Osteoblast (primary cell): ENCODE results near the gene HSPH1. TPM values are rescaled to one million over a fixed set of nuclear protein-coding genes. Genes with fewer than 3 reads are reported as not detected.

Experiments used
- DNase-seq: peaks from one replicate; pipeline ENCODE4 v3.0.0; 2011; ENCODE audit warnings: low spot score, mixed read lengths; ENCODE audit not compliant: insufficient read length; ENCODE audit errors: missing footprints
- H2AFZ ChIP-seq: 2 replicates; pipeline ENCODE4 v1.6.0; 2011; ENCODE audit warnings: mild to moderate bottlenecking, low read length
- H3K27ac ChIP-seq: 2 replicates; pipeline ENCODE4 v1.5.1; 2011; ENCODE audit warnings: mild to moderate bottlenecking, low read depth, low read length, moderate library complexity
- H3K27me3 ChIP-seq: 2 replicates; pipeline ENCODE4 v1.6.0; 2012; ENCODE audit warnings: mild to moderate bottlenecking, control low read depth, inconsistent platforms, low read length, moderate library complexity; ENCODE audit not compliant: insufficient read depth
- H3K36me3 ChIP-seq: 2 replicates; pipeline ENCODE4 v1.5.1; 2011; ENCODE audit warnings: mild to moderate bottlenecking, low read length, control low read depth, moderate library complexity; ENCODE audit not compliant: insufficient read depth
- H3K4me1 ChIP-seq: 2 replicates; pipeline ENCODE4 v1.5.1; 2011; ENCODE audit warnings: mild to moderate bottlenecking, low read length, control low read depth, moderate library complexity; ENCODE audit not compliant: insufficient read depth
- H3K4me2 ChIP-seq: 2 replicates; pipeline ENCODE4 v1.6.0; 2011; ENCODE audit warnings: mild to moderate bottlenecking, low read length; ENCODE audit not compliant: insufficient read depth
- H3K4me3 ChIP-seq: fragments of 200-600 bp; sonication (generic); 3 replicates; pipeline ENCODE4 v1.5.1; 2012; ENCODE audit warnings: mild to moderate bottlenecking, low read length, inconsistent platforms; ENCODE audit not compliant: insufficient read depth
- H3K79me2 ChIP-seq: 2 replicates; pipeline ENCODE4 v1.6.0; 2012; ENCODE audit warnings: mild to moderate bottlenecking, low read length, control low read depth, inconsistent platforms; ENCODE audit not compliant: insufficient read depth
- H3K9me3 ChIP-seq: 2 replicates; pipeline ENCODE4 v1.5.1; 2011; ENCODE audit warnings: low read depth, low read length, control low read depth
- H4K20me1 ChIP-seq: 2 replicates; pipeline ENCODE4 v1.6.0; 2012; ENCODE audit warnings: mild to moderate bottlenecking, low read length, control low read depth; ENCODE audit not compliant: insufficient read depth
- total RNA-seq: library from RNA; depleted of rRNA; stranded (reverse); fragments of >200 nt; gene quantifications from 2 replicates; pipeline ENCODE4 v1.2.3, GENCODE V29; 2012
- TF ChIP-seq, protein P1 (sequence below): IDR thresholded peaks from 2 replicates; pipeline ENCODE4 v1.5.1; 2011; ENCODE audit warnings: mild to moderate bottlenecking, low read depth, low read length, moderate library complexity; ENCODE audit errors: extremely low read depth

Gene HSPH1
- 35.5 and 43.3 TPM in 2 replicates for total RNA-seq

DNA sequence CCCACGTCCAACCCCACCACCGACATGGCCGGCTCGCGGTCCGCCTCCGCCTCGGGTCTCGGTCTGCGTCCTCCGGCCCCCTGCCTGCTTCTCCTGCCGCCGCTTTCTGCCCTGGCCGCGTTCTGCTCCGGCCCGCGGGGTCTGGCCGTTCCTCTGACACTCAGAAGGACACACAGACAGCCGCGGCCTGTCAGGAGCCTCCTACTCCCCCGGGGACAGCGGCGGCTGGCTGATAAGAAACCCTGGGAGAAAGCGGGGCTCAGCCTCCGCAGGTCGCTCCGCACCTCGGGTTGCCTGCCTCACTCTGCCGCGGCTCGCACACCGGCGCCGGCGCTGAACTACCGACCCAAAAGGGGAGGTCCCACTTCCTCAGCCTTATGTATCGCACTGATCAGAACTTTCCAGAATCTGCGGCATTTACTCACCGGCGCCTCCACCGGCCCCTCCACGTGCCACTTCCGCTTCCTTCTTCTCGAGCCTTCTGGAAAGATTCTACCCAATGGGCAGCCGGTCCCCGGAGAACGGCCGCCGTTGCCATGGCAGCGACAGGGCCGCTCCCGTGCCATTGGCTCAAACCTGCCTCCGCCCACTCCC lies at the start of gene HSPH1:
Gene HSPH1 (minus strand): TSS at position 348 of the 594 bp plus-strand sequence. CDS start 322 bp downstream, at position 26.
- Histone ChIP-seq H3K79me2 (peaks cover 44% of the 10 kb centered on the region), H3K27ac (peak within 1 kb of the TSS; percentile 96), H3K4me3 (peak within 1 kb of the TSS; percentile 95), H3K27me3 (no peaks in the 10 kb centered on the region), H3K4me2 (peak within 1 kb of the TSS; percentile 93), H3K9me3 (no peaks in the 10 kb centered on the region), H2AFZ (peak within 1 kb of the TSS; percentile 97), H3K36me3 (peaks cover 13% of the 10 kb centered on the region), H3K4me1 (peaks cover 20% of the 10 kb centered on the region), H4K20me1 (peaks cover 14% of the 10 kb centered on the region)
- TF ChIP-seq, protein P1, sequence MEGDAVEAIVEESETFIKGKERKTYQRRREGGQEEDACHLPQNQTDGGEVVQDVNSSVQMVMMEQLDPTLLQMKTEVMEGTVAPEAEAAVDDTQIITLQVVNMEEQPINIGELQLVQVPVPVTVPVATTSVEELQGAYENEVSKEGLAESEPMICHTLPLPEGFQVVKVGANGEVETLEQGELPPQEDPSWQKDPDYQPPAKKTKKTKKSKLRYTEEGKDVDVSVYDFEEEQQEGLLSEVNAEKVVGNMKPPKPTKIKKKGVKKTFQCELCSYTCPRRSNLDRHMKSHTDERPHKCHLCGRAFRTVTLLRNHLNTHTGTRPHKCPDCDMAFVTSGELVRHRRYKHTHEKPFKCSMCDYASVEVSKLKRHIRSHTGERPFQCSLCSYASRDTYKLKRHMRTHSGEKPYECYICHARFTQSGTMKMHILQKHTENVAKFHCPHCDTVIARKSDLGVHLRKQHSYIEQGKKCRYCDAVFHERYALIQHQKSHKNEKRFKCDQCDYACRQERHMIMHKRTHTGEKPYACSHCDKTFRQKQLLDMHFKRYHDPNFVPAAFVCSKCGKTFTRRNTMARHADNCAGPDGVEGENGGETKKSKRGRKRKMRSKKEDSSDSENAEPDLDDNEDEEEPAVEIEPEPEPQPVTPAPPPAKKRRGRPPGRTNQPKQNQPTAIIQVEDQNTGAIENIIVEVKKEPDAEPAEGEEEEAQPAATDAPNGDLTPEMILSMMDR: peak; percentile 20
- peak; percentile 96 for DNase-seq

DNA sequence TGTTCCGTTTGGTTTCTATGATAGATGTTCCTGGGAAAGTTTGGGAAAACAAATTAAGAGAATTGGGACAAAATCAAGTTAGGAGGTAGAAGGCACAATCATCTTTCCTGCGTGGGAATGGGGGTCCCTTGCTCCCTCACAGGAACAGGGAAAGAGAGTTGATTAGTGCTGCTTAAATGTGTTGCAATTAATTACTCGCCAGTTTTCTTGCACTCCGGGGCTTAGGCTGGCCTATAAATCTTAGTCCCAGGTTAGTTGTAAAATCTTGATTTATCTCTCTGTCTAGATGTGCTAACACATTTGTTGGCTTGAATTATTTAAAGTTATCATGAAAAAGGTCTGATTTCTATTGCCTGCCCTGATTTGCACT lies 48.1 kb upstream of the HSPH1 start:
- H3K9me3 ChIP-seq: no peaks in the 10 kb centered on the region

DNA sequence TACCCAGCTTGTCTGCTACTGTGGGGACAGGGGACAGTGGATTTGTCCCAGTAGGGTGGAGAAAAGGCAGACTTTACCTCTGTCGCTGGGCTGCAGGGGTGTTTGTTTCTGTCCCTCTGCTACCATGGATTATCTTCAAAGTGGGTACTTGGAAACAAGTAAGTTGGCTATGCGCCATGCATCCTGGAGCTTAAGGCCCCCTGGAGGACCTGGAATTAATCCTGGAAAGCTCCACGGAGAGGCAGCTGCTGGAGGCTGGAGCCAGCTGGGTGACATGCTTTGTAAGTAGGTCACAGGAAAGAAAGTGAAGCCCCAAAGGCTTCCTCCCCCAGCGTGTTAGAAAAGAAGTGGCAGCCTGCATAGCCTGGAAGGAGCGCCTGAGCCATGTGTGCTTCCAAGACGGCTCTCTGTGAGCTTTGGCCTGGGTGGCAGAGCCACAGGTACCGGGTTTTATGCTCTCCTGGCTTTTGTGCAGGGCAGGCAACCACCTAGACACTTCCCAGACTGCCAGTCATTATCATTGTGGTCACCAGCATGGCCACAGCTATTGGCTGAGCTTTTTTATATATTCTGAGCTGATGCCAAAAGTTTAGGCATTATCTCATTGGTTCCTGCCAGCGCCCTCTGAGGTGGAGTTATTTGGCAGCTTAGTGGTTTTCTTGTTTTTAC lies 47.6 kb upstream of the HSPH1 start:
- Histone ChIP-seq H3K79me2 (peaks cover 50% of the 10 kb centered on the region), H3K4me1 (peaks cover 32% of the 10 kb centered on the region), H3K9me3 (no peaks in the 10 kb centered on the region), H3K27ac (no peak overlapping the region), H3K4me2 (peak overlapping the region; percentile 37), H3K36me3 (no peaks in the 10 kb centered on the region), H4K20me1 (peaks cover under 1% of the 10 kb centered on the region), H3K4me3 (no peak overlapping the region), H2AFZ (no peak overlapping the region), H3K27me3 (no peaks in the 10 kb centered on the region)
- DNase-seq: peak; percentile 95
- TF ChIP-seq, protein P1: no peak

More for the DNA sequence above, 48.1 kb upstream of the HSPH1 start:
- DNase-seq: peak; percentile 69
- Histone ChIP-seq H3K27me3 (no peaks in the 10 kb centered on the region), H2AFZ (no peak overlapping the region), H3K4me2 (peak overlapping the region; percentile 37), H3K4me3 (no peak overlapping the region), H3K79me2 (peaks cover 48% of the 10 kb centered on the region), H4K20me1 (no peaks in the 10 kb centered on the region), H3K36me3 (no peaks in the 10 kb centered on the region), H3K4me1 (peaks cover 29% of the 10 kb centered on the region), H3K27ac (peak overlapping the region; percentile 1)
- TF ChIP-seq, protein P1: no peak

DNA sequence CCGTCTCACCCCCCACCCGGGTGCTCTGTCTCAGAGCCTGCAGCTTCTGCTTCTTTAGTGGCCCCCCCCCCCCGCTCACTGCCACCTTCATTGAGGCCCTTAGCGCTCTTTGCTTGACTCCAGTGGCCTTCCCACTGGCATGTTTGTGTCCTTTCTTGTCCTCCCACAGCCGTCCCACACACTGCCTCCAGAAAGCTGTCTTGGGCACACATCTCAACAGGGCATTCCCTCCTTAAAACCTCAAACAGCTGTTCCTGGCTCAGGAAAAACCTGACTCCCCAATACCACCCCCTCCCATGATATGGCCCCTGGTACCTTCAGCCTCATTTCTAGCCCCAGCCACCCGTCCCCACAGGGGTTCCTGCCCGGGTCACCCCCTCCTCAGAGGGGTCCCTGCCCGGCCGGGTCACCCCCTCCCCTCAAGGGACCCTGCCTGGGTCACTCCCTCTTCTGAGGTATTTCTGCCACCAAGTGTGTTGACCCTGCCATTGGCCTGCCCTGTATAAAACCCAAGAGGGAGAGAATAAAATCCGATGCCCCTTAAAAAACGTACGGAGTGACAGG lies 46.9 kb upstream of the HSPH1 start:
- peaks cover 28% of the 10 kb centered on the region for H3K4me1 ChIP-seq
- no peak for DNase-seq
- no peak overlapping the region for H2AFZ ChIP-seq
- H3K9me3 ChIP-seq: no peaks in the 10 kb centered on the region
- TF ChIP-seq, protein P1: no peak
- H3K4me3 ChIP-seq: no peak overlapping the region
- no peak overlapping the region for H3K27ac ChIP-seq
- peaks cover 57% of the 10 kb centered on the region for H3K79me2 ChIP-seq
- peaks cover 7% of the 10 kb centered on the region for H4K20me1 ChIP-seq
- H3K27me3 ChIP-seq: no peaks in the 10 kb centered on the region
- no peak overlapping the region for H3K4me2 ChIP-seq
- no peaks in the 10 kb centered on the region for H3K36me3 ChIP-seq
